Parathyroid adenoma (tissue), 2 donors: Measurements from ENCODE around the gene LRP6.

ENCODE experiments used
- H2AFZ ChIP-seq: fragments of 300-600 bp; sonication (generic); one replicate; pipeline ENCODE4 v1.7.0; 2017; ENCODE audit warnings: antibody characterized with exemption, mild to moderate bottlenecking
- H3K27ac ChIP-seq: fragments of 300-600 bp; sonication (generic); one replicate; pipeline ENCODE4 v1.7.0; 2017
- H3K27me3 ChIP-seq: fragments of 300-600 bp; sonication (generic); one replicate; pipeline ENCODE4 v1.7.0; 2017; ENCODE audit warnings: low read length; ENCODE audit not compliant: control insufficient read depth, insufficient read depth
- H3K36me3 ChIP-seq: fragments of 300-600 bp; sonication (generic); one replicate; pipeline ENCODE4 v1.7.0; 2017; ENCODE audit warnings: low read length; ENCODE audit not compliant: control insufficient read depth, insufficient read depth
- H3K4me1 ChIP-seq: fragments of 300-600 bp; sonication (generic); one replicate; pipeline ENCODE4 v1.7.0; 2017; ENCODE audit warnings: control low read depth
- H3K4me2 ChIP-seq: fragments of 300-600 bp; sonication (generic); one replicate; pipeline ENCODE4 v1.7.0; 2017; ENCODE audit warnings: low read length
- H3K4me3 ChIP-seq: fragments of 300-600 bp; sonication (generic); one replicate; pipeline ENCODE4 v1.7.0; 2017; ENCODE audit warnings: low read depth, low read length
- H3K79me2 ChIP-seq: fragments of 300-600 bp; sonication (generic); one replicate; pipeline ENCODE4 v1.7.0; 2017; ENCODE audit warnings: control low read depth
- H3K9ac ChIP-seq: fragments of 300-600 bp; sonication (generic); one replicate; pipeline ENCODE4 v1.7.0; 2017; ENCODE audit warnings: mild to moderate bottlenecking
- H3K9me3 ChIP-seq: fragments of 300-600 bp; sonication (generic); one replicate; pipeline ENCODE4 v1.7.0; 2017; ENCODE audit warnings: low read length; ENCODE audit not compliant: control insufficient read depth
- TF ChIP-seq, protein P1 (sequence below): fragments of 300-600 bp; sonication (generic); IDR thresholded peaks from one replicate; pipeline ENCODE4 v1.7.0; 2017; ENCODE audit warnings: antibody characterized with exemption, mild to moderate bottlenecking
- donor health status: primary hyperparathyroidism.

Gene LRP6

DNA sequence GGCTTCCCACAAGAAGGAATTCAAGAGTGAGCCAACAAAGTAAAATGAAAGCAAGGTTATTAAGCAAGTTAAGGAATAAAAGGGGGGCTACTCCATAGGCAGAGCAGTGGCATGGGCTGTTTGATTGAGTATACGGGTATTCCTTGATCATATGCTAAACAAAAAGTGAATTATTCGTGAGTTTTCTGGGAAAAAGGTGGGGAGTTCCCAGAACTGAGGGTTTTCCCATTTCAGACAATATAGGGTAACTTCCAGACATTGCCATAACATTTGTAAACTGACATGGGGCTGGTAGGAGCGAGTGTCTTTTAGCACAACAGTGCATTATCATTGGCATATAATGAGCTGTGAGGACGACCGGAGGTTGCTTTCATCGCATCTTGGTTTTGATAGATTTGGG, 198.1 kb downstream of the LRP6 start:
- H3K79me2 ChIP-seq, result no peaks in the 10 kb centered on the region
- H3K4me2 ChIP-seq, result no peak overlapping the region
- no peak overlapping the region for H3K4me3 ChIP-seq
- H3K27ac ChIP-seq, result no peak overlapping the region
- H3K36me3 ChIP-seq, result no peaks in the 10 kb centered on the region
- H3K9ac ChIP-seq, result no peak overlapping the region
- TF ChIP-seq, protein P1, sequence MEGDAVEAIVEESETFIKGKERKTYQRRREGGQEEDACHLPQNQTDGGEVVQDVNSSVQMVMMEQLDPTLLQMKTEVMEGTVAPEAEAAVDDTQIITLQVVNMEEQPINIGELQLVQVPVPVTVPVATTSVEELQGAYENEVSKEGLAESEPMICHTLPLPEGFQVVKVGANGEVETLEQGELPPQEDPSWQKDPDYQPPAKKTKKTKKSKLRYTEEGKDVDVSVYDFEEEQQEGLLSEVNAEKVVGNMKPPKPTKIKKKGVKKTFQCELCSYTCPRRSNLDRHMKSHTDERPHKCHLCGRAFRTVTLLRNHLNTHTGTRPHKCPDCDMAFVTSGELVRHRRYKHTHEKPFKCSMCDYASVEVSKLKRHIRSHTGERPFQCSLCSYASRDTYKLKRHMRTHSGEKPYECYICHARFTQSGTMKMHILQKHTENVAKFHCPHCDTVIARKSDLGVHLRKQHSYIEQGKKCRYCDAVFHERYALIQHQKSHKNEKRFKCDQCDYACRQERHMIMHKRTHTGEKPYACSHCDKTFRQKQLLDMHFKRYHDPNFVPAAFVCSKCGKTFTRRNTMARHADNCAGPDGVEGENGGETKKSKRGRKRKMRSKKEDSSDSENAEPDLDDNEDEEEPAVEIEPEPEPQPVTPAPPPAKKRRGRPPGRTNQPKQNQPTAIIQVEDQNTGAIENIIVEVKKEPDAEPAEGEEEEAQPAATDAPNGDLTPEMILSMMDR, result no peak
- no peak overlapping the region for H2AFZ ChIP-seq
- H3K27me3 ChIP-seq, result no peaks in the 10 kb centered on the region
- no peaks in the 10 kb centered on the region for H3K4me1 ChIP-seq
- no peaks in the 10 kb centered on the region for H3K9me3 ChIP-seq
